GM18868 (cell line): Measurements from ENCODE around the gene ALKAL2.

Experiments used
- ATAC-seq: cut with Tn5 transposase; IDR thresholded peaks from one replicate; pipeline ENCODE4 v1.9.1; 2021; ENCODE audit warnings: mild to moderate bottlenecking, moderate library complexity; ENCODE audit not compliant: unreplicated experiment

Gene ALKAL2

DNA sequence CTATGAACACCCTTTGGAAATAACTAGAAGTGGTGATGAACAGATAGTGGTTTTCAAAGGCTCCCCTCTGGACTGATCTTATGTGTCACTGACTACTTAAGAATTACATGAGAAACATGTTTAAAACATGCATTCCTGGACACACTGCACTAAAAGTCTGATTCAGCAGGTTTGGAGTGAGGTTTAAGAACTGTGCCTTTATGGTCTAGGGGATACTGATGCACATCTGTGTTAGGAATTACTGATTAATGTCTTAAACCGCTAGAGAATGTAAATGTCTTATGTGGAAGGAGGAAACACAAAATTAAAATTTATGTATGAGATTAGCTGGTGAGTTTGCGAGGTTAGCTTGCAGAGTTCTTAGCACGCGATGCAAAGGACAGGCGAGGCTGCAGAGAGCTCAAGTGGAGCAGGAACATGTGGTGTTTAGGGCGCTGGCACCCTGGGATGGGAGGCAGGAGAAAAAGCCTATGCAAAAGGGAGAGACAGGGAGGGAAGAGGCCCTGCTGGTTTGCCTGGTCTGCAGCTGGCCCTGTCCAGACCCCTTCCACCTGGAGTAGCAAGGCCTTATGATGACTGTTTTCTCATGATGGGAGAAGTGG lies 35.8 kb downstream of the ALKAL2 start:
- ATAC-seq: no peak

- no peak for ATAC-seq
These were observed 38.3 kb downstream of the ALKAL2 start for GRCh38 chr2:249538-250042.

- ATAC-seq: no peak
These were observed 39.2 kb downstream of the ALKAL2 start for GRCh38 chr2:248724-249123.

- ATAC-seq: peak; percentile 82
These were observed 41.3 kb downstream of the ALKAL2 start for GRCh38 chr2:246489-247144.

DNA sequence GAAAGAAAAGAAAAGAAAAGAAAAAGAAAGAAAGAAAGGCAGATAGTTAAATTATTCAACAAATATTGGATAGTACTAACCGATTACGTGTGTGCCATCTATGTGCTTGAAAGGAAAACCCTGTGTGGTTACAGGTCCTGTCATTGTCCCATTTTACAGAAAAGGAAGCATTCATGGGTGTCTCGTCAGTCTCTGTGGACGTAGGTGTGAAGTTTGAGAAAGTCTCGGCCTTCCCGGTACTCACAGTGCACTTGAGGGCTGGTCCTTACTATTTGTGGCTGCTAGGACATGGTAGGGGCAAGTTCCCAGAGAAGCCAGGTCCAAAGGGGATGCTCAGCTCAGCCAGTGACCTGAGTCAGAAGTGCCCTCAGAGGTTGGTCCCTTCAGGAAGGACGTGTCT lies 43.3 kb downstream of the ALKAL2 start:
- ATAC-seq: no peak

- no peak for ATAC-seq
These were observed 49.0 kb downstream of the ALKAL2 start for GRCh38 chr2:238869-239268.

- ATAC-seq: no peak
These were observed 49.5 kb downstream of the ALKAL2 start for GRCh38 chr2:238431-238830.

DNA sequence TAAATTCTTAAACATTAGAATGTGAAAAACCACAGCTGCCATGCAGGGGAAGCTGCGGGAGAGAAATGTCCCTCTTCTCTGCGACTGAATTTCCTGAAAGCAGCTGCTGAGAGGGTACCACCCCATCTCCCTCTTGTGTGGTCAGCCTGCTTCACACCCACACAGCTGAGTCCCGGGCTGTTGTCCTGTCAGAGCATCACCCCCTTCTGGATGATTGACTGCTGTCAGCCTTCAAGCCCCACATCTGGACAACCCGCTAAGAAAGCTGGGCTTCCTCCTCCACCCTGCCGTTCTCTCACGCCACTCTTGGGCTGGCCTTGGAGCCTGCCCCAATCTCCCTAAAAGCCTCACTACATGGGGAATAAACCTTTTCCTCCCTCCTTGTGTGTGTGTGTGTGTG lies 50.0 kb downstream of the ALKAL2 start:
- no peak for ATAC-seq

DNA sequence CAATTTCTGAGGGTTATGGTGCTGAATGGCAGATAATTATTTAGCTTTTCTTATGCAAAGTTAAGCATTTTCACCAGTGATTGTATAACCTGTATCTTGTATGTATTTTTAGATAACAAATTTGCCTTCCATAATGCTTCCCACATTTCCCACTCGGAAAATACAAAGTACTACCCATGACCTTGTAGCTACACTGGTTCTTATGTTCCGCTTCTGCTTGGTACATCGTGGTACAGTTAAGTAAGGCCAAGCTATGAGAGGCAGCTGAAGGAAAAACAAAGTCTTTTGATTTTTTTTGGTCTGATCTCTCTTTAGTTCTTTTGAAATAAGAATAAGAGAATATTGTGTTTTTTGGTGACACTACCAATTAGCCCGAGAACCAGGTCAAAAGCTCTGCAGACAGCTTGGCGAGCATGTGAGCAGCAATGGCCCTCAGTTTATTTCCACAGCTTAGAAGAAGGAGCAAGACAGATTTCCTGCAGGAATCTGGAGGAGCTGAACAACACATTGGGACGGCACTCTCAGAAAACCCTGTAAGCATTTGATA lies 50.8 kb downstream of the ALKAL2 start:
- ATAC-seq: no peak

GRCh38 chr2:234421-234820 lies 53.5 kb downstream of the ALKAL2 start:
- ATAC-seq: no peak

- no peak for ATAC-seq
These were observed 54.9 kb downstream of the ALKAL2 start for GRCh38 chr2:233030-233429.

GRCh38 chr2:231521-232185 lies 56.2 kb downstream of the ALKAL2 start:
- no peak for ATAC-seq
